Gastroesophageal sphincter (tissue), 3 donors: ENCODE measurements around the gene KRTAP9-1.

Experiments used
- CTCF ChIP-seq, 4 experiments: fragments of 200-600 bp in 2 of 4; fragments of 450-650 bp in 2 of 4; sonication (generic) in 1 of 4; IDR thresholded peaks; one replicate each; pipeline ENCODE4 v1.5.1; 2017 to 2019; ENCODE audit warnings: antibody characterized with exemption in 4 of 4, mild to moderate bottlenecking in 2 of 4, moderate library complexity in 2 of 4
- POLR2A ChIP-seq, 2 donors: fragments of 450-650 bp; IDR thresholded peaks; one replicate each; pipeline ENCODE4 v1.6.1; 2017; ENCODE audit warnings: antibody characterized with exemption in 2 of 2, mild to moderate bottlenecking in 2 of 2, moderate library complexity in 1 of 2
- POLR2AphosphoS5 ChIP-seq: sonication (generic); formaldehyde crosslinking; IDR thresholded peaks from one replicate; pipeline ENCODE4 v1.6.1; 2017; ENCODE audit warnings: antibody characterized with exemption

DNA sequence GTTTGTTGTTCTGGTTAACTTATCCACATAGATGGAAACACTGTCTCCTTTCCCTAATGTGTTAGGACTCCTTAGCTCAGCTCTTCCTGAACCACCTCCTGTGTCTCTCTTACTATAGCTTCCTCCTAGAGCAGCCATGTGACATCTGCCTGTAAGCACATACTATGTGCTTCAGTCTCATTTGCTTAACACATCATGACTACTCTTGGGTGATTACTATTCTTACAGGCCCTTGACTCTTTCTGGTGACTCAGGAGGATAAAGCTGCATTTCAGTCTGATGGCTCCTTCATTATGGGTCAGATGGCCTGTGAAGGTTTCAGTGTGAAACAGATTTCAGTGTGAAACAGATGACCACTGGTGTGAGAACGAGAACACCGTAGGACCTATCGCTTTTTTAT lies 11.3 kb upstream of the KRTAP9-1 start:
- TF ChIP-seq CTCF (IDR thresholded peaks at IDR 0.05) (no peak), POLR2AphosphoS5 (no peak), POLR2A (IDR thresholded peaks at IDR 0.05) (no peak)
